Fibroblast of peridontal ligament (primary cell): ENCODE results near the gene C20orf202.
"Not testable (repeated sequence)": the region's sequence is repeated elsewhere in the genome, so short reads cannot be mapped to it uniquely, and the experiment has no call there.

Experiments used
- DNase-seq: peaks from one replicate; pipeline ENCODE4 v3.0.0-alpha.2; 2010; ENCODE audit errors: extremely low read depth

The C20orf202 gene

DNA sequence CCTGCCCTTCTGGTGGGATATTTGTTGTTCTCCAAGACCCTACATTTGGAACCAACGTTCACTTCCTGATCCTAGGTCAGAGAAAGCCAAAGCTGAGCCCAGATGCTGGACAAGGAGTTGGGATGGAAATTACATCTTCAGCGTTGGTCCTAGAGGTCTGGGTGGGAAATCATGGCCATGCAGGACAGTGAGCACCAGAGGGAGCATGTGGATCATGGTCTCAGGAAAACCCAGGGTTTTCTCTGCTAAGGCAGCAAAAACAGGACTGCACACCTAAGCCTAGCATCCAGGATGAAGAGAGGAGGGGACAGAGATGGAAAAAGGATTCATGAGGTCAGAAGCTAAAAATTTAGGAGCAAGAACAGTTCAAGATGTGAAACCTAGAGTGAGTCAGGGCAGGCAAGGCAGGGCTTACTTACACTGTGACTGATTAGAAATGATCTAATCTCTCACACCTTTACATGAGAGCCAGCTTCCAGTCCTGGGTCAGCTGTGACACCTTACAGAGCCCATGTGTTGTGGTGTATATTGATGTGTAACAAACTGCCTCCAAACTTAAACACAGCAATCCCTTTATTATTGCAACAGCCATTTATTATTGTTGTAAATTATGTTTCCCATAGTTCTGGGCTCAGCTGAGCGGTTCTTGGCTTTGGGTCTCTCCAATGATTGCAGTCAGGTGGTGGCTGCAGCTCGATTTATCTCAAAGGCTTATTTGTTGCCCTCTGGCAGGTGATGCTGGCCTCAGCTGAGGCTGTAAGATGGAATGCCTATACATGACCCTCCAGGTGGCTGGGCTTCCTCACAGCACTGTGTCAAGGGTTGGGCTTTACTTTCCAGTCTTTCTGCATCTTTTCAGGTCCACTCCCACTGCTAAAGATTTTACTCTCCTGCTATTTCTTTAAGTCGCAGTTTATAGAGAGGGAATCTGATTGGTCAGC, 6.5 kb downstream of the C20orf202 start:
- peak; percentile 14 for DNase-seq

DNA sequence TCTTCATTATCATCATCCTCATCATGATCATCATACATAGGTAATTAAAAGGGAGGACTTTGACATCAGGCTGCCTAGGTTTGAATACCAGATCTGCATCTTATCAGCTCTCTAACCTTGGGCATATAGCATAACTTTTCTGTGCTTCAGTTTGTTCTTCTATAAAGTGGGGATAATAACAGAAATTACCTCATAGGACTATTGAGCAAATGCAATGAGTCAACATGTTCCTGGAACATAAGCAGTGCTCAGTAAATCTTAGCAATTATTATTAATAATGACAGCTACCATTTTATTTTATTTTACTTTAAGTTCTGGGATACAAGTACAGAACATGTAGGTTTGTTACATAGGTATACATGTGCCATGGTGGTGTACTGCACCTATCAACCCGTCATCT, 7.2 kb downstream of the C20orf202 start:
- no peak for DNase-seq

DNA sequence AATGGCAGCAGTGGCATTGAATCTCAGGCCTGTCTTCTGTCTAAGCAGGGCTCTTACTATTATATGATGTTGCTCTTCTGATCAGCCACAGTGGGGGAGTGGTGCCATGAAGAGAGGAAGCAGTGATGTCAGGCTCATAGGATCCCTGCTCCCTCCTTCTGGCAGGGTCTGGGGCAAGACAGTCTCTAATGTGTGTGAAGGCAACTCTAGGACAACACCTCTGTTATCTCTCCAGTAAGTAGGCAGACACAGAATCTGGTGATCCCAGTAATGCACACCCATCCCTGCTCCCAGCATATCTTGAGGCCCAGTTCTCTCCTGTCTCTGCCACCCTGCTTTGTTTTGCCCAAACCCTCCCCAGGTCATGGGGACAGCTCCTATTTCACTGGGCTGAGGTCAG, 8.8 kb downstream of the C20orf202 start:
- no peak for DNase-seq

DNA sequence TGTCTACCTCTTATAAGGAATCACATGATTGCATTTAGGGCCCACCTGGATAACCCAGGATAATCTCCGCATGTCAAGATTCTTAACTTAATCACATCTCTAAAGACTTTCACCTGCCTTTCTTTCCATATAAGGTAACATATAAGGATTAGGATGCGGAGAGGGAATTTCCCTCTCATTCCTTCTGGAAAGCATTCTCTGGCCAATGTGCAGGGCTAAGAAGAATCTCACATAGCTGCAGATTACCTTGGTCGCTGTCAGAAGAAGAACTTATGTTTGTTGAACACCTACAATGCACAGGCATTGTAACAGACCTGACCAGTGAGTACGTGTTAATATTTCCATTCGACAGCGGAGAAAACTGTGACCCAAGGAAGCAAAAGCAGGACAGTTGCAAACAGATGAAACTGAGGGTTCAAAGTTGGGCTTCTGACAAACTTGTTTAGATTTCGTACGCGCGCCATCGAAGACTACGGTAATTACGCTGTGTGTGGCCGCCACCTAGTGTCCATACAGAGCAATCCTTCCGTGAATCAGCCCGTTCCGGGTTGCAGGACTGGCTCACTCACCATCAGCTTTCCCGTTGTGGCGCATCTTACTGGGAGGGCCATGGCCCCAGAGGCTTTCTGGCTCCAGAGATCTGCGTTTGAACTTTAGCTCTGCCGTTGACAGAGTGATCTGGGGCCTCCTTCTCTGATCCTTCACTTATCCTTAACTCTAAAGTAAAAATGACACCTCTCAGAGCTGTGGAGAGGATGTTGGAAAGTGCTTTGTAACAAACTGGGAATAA, 9.5 kb downstream of the C20orf202 start:
- DNase-seq: peak; percentile 73

DNA sequence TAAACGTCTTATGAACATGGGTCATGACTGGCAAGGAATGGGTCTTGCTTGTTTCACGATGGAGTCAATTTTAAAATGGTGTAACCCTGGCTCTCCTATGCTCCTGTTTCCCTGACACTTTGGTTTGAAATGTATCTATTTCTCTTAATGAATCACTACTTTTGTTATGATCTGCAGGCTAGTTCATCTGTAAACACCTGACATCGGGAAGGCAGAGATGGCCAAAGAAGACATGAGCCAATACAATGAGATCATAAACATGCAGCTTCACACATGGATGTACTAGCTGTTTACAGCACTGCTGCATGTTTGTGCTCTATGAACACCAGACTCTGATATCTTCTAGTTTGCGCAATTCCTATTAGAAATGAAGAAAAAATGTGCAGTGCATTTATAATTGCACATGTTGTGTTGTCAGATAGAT, 11.6 kb downstream of the C20orf202 start:
- no peak for DNase-seq

DNA sequence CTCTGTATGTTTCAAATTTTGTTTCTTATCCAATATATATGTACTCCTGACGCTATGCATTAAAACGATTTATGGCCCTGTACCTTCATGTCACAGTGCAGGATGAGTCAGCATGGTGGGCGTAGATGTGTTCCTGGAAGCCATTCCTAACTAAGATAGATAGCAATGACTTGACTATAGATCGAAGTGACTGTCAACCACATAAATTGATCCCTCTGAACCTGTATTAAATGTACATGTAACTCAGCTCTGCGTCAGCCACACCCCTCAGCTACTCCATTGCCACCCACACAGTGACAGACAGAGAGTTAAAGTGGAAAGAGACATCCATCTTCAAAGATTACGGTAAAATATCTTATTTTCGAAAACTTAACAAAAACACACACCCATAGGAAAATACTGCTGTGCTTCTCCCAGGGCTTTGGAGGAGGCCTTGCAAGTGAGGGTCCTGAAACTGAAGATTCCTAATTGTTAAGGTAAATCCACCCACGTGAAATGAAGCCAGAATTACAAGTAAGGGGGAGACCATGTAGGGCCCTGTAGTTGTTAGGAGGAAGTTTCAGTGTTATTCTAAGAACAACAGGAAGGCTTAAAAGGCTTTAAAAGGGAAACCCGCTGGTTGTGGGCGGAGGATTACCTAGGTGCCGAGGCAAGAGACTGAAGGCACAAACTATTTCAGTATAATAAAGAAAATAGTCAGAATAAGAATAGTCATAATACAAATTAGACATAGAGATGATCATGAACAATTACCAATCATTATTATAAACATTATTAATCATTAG, 12.3 kb downstream of the C20orf202 start:
- DNase-seq: no peak

DNA sequence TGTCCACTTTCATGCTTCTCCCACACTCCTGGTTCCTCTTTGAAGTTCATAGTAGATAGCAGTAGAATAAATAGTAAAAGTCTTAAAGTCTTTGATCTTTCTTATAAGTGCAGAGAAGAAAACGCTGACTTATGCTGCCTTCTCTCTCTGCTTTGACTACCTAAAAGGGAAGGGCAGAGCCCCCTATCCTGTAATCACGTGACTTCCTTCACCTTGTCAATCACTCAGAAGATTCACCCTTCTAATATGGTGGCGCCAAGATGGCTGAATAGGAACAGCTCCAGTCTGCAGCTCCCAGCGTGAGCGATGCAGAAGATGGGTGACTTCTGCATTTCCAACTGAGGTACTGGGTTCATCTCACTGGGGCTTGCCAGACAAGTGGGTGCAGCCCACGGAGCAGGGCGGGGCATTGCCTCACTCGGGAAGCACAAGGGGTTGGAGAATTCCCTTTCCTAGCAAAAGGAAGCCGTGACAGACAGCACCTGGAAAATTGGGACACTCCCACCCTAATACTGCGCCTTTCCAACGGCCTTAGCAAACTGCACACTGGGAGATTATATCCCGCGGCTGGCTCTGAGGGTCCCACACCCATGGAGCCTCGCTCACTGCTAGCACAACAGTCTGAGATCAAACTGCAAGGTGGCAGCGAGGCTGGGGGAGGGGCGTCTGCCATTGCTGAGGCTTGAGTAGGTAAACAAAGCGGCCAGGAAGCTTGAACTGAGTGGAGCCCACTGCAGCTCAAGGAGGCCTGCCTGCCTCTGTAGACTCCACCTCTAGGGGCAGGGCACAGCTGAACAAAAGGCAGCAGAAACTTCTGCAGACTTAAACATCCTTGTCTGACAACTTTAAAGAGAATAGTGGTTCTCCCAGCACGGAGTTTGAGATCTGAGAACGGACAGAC, 13.5 kb downstream of the C20orf202 start:
- DNase-seq: not testable (repeated sequence)

DNA sequence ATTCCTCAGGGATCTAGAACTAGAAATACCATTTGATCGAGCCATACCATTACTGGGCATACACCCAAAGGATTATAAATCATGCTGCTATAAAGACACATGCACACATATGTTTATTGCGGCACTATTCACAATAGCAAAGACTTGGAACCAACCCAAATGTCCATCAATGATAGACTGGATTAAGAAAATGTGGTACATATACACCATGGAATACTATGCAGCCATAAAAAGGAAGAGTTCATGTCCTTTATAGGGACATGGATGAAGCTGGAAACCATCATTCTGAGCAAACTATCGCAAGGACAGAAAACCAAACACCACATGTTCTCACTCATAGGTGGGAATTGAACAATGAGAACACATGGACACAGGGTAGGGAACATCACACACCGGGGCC, 19.5 kb downstream of the C20orf202 start:
- not testable (repeated sequence) for DNase-seq

DNA sequence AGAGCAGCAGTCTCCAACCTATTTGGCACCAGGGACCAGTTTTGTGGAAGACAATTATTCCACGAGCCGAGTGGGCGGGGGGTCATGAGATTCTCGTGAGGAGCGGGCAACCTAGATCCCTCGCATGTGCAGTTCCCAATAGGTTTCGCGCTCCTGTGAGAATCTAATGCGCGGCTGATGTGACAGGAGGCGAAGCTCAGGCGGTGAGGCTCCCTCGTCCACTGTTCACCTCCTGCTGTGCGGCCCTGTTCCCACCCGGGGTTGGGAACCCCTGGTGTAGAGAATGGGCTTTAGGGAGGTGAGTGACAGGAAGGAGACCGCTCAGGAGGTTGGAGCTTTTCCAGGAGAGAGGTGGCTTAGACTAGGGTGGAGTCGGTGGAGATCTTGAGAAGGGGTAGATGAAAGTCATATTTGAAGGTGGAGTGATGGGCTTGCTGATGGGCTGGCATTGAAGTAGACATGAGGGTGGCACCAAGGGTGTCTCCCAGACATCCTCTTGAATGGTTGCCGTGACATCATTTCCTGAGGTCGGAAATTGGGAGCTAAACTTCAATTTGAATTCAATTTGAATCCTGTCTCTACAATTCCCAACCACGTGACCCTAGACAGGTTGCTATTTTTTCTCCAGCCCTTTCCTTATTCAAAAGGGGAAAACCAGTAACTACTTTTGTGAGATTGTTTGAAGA, 21.1 kb downstream of the C20orf202 start:
- DNase-seq: no peak

DNA sequence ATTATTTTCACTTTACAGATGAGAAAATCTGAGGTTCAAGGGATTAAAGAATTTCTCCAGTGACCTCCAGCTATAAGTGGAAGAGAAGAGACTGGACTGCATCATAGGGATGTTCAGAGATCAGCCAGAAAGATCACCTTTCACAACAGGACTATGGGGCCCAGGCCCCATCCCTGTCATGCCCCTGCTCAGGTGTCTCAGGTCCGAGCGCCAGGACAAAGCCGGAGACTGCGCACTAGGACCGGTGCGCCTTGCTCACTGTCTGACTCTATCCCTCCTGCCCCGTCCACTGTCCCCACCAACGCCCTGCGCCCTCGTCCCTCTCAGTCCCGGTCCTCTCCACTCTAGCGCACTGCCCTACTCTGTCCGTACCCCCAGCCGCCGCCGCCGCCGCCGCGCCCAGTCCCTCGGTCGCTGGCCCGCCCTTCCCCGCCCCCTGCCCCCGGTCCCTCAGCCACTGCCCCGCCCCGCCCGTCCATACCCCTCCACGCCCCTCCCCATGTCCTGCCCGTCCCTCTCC, 22.1 kb downstream of the C20orf202 start:
- DNase-seq: no peak

DNA sequence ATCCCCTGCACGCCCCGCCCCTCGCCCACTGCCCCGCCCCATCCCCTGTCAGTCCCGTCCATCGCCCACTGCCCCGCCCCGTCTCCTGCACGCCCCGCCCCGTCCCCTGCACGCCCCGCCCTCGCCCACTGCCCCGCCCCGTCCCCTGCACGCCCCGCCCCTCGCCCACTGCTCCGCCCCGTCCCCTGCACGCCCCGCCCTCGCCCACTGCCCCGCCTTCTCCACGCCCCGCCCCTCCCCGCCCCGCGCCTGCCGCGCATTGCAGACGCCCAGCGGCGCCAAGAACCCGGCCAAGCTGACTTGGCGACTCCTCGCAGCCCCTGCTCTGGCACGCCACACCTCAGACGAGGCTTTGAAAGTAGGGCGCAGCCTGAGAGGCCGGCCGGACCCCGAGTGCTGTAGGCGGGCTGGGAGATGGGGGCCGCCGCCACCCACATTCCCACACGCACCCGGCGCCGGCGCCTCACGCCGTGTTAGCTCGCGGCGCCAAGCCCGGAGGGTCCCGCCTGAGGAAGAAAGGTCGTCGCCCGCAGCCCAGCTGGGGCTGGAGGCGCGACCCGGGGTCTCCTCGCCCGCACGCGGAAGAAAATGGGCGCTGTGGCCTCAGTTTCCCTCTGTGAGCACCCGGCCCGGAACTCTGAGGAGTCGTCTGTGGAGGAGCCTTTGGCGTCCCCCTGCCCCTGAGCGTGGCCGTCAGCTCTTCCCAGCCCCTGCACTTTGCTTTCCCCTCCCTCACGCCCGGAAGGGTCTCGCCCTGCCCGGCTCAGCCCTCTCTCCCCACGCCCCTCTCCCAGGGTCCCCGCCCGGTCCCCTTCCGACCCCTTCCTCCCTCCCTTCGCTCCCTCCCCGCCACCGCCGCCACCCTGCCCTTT, 22.8 kb downstream of the C20orf202 start, which contains the start of gene RAD21L1:
Gene RAD21L1 (plus strand): TSS at position 262 of the 872 bp plus-strand sequence. CDS start 2,410 bp downstream, outside the sequence.
- peak; percentile 55 for DNase-seq

DNA sequence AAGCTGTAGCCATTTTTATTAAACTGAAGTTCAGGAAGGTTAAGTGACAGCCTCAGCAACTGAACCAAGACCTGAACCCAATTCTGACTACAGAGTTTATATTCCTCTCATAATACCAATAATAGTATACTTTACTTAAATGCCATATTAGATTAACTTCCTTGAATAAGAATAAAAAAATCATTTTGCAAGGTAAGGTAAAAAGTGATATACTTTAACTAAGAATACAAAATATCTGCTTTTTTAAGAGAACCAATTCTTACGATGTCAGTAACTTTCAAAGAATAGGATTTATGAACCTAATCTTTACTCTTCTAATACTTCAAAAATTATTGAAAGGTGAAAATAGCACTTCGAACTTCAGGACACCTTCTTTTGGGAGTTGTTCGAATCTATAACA, 26.3 kb downstream of the C20orf202 start:
- no peak for DNase-seq

DNA sequence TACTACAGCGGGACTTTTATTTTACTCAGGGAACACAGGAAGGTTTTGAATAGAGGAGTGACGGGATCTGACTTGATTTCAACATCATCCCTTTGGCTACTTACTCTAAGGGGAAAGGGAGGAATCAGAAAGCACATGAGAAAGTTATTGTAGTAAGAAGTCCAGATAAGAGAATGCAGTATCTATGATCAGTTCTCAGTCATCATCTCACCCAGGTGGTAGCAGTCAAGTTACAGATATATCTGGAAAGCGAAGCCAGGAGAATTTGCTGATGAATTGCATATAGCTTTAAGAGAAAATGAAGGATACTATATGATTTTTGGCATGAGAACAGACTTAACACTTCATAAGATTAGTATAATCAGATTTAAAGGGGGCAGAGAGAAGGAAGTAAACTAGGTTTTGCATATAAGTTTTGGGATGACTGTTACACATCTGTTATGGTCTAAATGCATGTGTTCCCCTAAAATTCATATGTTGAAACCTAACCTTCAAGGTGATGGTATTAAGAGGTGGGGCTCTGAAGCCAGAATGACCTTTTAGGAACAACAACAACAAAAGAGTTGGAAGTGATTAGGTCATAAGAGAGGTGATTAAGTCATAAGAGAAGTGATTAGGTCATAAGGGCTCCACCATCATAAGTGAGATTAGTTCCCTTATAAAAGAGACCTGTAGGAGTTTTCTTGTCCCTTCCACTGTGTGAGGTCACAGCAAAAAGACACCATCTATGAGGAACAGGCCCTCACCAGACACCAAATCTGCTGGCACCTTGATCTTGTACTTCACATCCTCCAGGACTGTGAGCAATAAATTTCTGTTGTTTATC, 29.2 kb downstream of the C20orf202 start:
- no peak for DNase-seq

DNA sequence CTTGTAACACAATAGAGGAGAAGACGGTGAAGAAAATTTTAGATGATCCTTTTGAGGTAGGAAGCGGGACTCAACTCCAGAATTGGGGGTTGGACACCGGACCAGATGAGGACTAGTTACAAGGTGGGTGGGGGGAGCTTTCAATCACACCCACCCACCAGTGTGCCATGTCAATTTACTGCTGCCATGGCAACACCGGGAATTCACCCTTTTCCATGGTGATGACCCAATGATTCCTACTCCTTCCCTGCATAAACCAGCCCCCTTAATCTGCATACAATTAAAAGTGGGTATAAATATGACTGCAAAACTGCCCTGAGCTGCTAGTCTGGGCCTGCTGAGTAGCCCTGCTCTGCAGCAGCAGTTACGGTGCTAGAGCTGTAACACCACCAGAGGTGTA, 37.3 kb downstream of the C20orf202 start:
- no peak for DNase-seq

DNA sequence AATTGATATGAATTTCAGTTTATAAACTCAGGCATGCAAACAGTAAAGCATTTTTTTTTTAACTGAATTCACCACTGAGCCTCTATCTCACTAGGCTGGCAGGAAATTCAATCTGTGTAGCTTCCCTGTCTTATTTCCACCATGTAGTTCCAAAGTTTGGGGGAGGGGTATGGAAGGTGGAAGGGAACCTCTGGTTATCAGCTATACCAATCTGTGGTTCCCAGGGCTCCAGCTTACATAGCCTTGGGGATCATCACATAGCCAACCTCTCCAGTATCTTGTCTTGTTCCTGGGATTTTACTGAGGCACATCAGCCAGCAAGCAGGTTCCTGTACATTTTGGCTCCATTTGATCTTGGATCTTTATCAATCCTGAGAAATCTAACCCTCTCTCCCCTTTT, 38.2 kb downstream of the C20orf202 start:
- DNase-seq: no peak

DNA sequence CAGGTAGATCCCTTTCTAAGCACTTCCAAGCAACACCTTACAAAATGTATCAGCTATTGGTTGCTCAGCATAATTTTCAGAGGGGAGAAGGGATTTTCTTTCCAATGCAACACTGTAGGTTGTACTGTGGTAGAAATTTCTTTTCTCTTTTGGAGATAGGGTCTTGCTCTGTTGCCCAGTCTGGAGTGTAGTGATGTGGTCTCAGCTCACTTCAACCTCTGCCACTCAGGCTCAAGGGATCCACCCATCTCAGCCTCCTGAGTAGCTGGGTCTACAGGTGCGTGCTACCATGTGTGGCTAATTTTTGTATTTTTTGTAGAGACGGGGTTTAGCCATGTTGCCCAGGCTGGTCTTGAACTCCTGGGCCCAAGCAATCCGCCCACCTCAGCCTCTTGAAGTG, 38.8 kb downstream of the C20orf202 start:
- no peak for DNase-seq

DNA sequence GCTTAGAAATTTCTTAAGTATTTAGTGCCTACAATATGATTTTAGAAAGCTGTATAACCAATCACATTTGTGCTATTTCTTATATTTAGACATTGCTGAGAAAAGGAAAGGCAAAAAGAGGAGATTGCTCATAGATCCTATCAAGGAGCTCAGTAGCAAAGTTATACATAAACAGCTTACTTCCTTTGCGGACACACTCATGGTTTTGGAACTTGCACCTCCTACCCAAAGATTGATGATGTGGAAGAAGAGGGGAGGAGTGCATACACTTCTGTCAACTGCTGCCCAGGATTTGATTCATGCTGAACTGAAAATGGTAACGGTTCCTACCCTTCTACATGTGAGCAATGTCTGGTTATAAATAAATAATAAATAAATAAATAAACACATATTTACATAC, 39.3 kb downstream of the C20orf202 start:
- peak; percentile 90 for DNase-seq

DNA sequence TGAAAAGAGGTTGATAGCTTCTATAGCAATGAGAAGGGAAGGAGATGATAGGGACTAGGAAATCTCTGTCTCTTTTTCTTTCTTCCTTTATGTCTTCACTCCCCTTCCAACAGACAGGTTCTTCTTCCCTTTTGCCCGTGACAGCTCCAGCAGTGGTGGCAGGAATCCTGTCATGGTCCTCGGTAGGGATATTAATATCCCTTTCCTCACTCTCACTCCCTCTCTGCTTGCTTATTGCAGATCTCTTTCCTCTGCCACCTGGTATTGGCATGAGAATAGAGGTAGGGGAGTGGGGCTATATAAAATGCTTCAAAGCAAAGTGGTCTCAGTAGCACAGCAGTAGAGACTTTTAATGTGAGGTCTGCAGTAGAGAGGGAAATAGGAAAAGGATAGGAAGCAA, 42.3 kb downstream of the C20orf202 start:
- DNase-seq: no peak
